HG02884 (cell line): Measurements from ENCODE around the gene FBRSL1.

Experiments
- ATAC-seq: cut with Tn5 transposase; IDR thresholded peaks from one replicate; pipeline ENCODE4 v1.9.1; 2021; ENCODE audit warnings: mild to moderate bottlenecking, moderate library complexity; ENCODE audit not compliant: unreplicated experiment

FBRSL1 gene

DNA sequence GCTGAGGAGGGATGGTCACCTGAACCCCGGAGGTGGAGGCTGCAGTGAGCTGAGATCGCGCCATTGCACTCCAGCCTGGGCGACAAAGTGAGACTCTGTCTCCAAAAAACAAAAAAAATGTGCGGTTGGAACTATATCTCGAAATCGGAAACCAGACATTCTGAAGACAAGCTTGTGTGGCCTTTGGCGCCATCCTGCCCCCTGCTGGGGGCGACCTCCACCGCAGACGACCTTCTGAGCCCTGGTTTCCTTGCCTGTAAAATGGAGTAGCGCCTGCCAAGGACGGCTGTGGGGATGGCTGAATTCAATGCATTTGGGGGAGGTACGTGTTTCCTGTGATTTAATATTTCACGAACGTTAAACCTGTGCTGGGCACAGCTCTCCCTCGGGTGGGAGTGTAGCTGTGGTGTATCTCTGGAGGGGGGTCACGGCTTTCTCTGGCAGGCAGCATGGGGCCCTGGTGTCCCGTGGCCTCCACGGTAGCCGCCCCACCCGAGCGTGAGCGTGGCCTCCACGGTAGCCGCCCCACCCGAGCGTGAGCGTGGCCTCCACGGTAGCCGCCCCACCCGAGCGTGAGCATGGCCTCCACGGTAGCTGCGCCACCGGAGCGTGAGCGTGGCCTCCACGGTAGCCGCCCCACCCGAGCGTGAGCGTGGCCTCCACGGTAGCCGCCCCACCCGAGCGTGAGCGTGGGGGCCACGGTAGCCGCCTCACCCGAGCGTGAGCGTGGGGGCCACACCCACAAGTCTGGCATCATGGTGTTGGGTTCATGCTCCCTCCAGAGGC lies 65.1 kb downstream of the FBRSL1 start:
- no peak for ATAC-seq

DNA sequence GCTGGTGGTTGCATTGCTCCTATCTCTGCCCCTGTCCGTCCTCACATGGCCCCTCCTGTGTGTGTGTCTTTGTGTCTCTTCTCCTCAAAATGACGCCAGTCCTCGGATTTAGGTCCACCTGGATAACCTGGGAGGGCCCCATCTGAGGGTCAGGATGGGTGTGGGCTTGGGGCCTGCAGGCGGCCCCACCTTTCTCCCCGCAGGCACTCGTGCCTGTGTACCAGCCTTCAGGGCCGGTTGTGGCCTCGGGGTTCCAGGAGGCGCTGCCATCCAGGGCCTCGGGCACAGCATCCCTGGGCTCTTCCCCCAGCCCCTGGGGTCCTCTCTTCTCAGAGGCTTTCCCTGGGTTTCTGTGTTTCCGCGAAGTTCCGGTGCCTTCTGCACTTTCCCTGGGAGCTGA lies 65.7 kb downstream of the FBRSL1 start:
- no peak for ATAC-seq

DNA sequence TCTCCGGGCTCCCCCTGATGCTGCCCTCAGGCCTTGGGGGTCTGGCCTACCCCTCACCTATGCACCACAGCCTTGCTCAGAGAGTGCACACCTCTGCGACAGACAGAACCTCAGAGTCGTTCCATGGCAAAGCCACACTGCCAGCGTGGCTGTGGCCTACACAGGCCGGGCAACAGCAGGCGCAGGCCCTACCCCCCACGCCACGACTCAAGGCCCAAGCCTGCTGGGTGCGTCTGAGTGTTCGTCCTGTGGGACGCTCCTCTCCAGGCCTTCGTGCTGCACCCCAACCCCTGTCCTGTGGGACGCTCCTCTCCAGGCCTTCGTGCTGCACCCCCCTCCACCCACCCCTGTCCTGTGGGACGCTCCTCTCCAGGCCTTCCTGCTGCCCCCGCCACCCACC lies 66.3 kb downstream of the FBRSL1 start:
- ATAC-seq: no peak

DNA sequence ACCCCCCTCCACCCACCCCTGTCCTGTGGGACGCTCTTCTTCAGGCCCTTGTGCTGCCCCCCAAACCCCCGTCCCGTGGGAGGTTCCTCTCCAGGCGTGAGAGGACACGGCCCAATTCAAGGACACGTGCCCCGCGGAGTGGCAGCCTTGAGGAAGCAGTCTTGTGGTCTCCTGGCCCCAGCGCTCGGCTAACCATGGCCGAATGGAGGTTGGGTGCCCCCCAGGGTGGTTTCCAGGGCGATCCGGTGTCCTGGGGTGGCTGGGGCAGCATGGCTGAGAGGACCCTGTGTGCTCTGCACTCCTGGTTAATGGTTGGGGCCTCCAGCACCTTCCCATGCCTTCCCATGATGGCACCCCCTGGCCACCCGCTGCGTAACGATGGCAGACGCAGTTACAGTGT lies 66.8 kb downstream of the FBRSL1 start:
- no peak for ATAC-seq

DNA sequence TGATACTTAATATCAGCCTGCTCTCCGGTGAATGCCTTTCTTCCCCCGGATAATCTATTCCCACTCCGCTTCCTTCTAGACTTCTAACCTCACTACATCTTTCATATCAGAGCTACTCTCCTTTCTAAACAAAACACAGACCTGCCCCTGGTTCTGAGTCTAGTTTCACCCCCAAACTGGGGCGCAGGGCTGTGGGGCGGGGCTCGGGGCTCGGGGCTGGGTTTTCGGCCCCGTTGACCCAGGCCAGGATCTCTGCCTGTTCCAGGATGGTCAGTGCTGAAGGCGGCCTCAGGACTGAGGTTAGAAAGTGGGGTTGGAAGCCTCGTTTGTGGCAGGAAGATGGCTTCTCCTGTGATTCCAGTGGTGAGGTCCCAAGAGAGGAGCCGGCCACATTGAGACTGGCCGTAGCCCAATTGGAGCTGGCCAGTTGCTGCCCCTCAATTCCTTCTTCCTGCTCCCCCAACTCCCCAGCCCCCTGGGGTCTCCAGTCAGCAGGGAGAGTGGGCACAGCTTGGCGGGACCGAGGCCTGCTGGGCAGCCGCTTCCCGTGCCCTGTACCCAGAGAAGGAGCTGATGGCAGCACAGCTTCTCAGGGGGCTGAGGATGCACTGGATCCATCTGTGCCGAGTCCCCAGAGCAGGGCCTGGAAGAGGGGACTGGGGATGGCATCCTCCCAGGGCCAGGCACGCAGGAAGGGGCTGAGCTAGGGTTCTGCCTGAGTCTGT lies 67.5 kb downstream of the FBRSL1 start:
- ATAC-seq: no peak

DNA sequence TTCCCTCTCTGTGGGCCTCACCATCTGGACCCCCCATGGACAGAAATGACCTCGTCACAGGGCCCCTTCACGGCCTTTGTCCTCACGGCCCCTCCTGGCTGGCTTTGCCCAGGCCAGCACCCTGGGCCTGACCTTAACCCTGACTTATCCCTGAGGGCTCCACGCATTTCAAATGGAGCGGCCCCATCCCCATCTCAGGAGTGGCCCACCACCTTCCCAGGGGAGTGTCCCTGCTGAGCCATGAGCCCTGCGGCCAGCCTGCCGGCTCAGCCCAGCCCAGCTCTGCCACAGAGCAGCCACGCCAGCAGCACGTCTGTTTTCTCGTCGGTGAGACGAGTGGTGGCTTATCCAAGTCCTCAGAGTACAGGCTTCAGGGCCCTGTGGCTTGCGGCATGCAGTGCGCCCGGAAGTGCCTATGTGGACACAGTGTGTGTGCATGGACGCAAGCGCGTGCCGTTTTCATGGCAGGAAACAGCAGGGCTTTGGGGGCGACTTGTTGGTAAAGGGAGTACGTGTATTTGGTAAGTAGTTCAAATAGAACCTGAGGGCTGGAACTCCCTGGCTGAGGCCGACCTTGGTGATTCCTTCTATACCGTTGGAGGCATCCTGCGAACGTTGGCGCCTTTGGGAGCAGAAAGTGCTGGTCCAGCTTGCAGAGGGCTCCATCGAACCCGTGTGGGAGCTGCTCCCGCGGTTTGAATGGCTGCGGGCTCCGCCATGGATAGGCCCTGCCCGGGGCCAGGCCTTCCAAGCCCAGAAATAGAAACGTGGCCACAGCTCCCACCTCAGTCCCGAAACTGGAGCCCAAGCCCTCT lies 68.3 kb downstream of the FBRSL1 start:
- no peak for ATAC-seq

DNA sequence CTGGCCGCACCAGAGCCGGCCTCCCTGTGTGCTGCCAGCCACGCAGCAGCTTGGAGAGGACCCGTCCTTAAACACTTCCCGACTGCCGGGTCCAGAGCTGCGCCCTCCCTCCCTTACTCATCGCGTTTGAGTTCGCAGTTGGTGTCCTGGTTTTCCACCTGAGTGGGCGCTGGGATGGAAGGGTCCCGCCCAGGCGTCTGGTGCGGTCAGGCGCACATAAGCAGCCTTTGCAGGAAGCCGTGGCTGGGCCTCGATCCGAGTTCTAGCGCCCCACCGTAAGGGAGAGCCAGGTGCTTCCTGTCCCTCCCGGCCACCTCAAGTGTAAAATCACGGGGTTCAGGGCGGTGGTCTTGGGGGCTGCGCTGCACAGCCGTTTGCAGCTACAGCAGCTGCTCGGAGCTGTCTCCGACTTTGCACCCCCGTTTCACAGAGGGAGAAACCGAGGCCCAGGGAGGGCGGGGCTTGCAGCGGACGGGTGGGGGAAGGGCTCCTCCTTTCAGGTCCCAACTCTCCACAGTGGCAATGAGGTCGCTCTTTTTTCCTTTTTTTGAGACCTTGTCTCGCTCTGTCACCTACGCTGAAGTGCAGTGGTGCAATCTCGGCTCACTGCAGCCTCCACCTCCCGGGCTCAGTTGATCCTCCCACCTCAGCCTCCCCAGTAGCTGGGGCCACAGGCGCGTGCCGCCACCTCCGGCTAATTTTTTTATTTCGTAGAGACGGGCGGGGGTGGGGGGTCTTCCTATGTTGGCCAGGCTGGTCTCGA lies 69.1 kb downstream of the FBRSL1 start:
- ATAC-seq: no peak

DNA sequence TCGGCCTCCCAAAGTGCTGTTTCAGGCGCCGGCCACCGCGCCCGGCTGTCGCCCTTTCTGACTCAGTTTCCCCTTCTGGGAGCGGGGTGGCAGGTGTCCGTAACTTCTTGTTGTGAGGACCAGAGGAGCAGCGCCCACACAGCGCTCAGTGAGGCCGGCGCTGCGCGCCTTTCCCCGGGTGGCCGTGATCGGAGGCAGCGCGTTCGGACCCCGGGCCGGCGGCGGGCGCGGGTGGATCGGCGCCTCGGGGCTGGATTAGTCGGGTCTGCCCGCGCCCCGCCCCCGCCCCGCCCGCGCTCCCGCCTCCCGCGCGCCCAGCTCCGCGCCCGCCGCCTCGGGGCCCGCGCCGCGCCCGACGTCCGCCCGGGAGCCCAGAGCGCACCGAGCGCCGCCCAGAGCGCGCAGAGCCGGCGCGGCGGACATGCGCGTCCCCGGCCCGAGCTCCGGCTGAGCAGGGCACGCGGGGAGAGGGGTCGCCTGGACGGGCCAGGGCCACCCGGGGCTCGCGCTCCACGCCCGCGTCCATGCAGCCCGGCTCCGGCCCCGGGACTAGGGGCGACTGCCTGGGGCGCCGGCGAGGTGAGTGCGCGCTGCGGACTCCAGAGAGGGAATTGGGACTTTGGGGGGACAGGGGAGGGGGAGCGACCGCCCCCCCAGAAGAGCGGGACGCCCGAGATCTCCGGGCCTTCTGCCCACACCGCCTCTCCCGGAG lies 69.9 kb downstream of the FBRSL1 start:
- no peak for ATAC-seq

DNA sequence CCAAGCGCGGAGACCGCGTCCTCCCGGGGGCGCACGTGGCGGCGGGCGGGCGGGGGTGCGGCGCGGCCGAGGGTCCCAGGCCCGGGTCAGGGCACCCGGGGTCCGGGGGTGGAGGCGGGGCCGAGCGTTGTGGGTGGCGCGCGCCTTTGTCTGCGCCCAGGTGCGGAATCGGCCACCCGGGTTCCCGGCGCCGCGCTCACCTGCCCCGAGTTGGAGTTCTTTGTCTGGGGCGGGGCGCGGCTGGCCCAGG lies 70.3 kb downstream of the FBRSL1 start:
- no peak for ATAC-seq

DNA sequence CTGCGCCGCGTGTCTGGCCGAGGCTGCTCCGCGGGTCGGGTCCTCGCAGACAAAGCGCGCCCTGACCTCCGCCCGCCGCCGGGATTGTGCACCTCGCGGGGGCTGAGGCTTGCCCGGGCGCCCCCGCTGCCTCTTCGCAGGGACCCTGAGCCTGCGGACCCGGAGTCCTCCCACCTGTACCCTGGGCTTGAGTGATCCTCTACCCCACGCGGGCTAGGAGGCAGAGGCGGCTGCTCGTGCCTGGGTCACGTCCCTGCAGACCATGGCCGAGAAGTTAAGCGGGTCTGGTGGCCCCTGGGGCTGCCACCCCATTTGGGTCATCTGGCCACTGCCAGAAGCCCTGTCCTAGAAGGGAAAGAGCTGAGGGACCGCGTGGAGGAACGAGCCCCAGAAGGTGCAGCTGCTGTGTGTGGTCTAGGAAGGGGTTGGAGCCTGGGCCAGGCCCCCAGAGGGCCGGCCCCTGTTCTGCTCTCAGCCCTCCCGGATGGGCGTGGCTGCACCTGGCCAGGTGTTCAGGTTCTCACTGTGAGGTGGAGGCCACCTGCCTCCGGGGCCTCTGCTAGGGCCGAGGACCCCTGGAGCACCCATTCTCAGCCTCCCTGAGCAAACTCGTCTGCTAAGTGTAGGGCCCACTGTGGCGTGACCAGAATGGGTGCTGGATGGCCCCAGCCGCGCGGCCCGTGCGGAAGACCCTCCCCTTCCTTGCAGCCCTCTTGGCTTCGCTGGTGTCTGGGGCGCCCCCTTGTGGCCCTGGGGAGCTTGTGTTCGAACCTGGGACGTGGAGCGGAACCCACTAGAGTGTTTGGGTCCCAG lies 70.9 kb downstream of the FBRSL1 start:
- ATAC-seq: no peak
